HEK293 (cell line): ENCODE data around the gene CNFN.
"Not testable (repeated sequence)": the region's sequence is repeated elsewhere in the genome, so short reads cannot be mapped to it uniquely, and the experiment has no call there.

ENCODE experiments used
- CTCF ChIA-PET: fragments of 350-600 bp; formaldehyde crosslinking; extraction: SDS; loops from one replicate; lab custom pipeline; 2021; ENCODE audit warnings: antibody characterized with exemption; lab: Yijun Ruan, JAX
- POLR2A ChIA-PET: fragments of 300-600 bp; formaldehyde crosslinking; extraction: SDS; loops from one replicate; lab custom pipeline; 2020; ENCODE audit warnings: antibody characterized with exemption, inconsistent platforms; lab: Yijun Ruan, JAX
- H3K27ac ChIP-seq: fragments of 200-500 bp; sonication (Bioruptor generic); 2 replicates; pipeline ENCODE4 v1.5.1; 2014; ENCODE audit warnings: low read depth, low read length, control low read depth, inconsistent platforms; ENCODE audit errors: extremely low read depth
- H3K36me3 ChIP-seq, 2 experiments: fragments of 200-500 bp in 1 of 2; sonication (Bioruptor generic) in 1 of 2; 1 replicate in 1 of 2; 2 replicates in 1 of 2; pipeline ENCODE4 v1.5.1; 2014 to 2017; ENCODE audit warnings: inconsistent platforms in 2 of 2, low read length in 2 of 2; ENCODE audit not compliant: control insufficient read depth in 2 of 2, insufficient read depth in 1 of 2
- H3K4me1 ChIP-seq: fragments of 200-500 bp; sonication (Bioruptor generic); 2 replicates; pipeline ENCODE4 v1.5.1; 2014; ENCODE audit warnings: mild to moderate bottlenecking, low read length, inconsistent platforms; ENCODE audit not compliant: control insufficient read depth, insufficient read depth
- H3K4me3 ChIP-seq: 2 replicates; pipeline ENCODE4 v1.5.1; 2011; ENCODE audit warnings: low read depth, mild to moderate bottlenecking, control low read depth, low read length, moderate library complexity
- H3K9me3 ChIP-seq: fragments of 200-500 bp; sonication (Bioruptor generic); 2 replicates; pipeline ENCODE4 v1.5.1; 2014; ENCODE audit warnings: low read depth, low read length, inconsistent platforms; ENCODE audit not compliant: control insufficient read depth, insufficient read depth
- SP7 ChIP-seq: fragments of 450-650 bp; formaldehyde crosslinking; IDR thresholded peaks from 2 replicates; pipeline ENCODE4 v1.5.1; 2016; ENCODE audit warnings: missing biosample characterization, missing genetic modification characterization
- ZFP69B ChIP-seq: fragments of 450-650 bp; formaldehyde crosslinking; IDR thresholded peaks from 2 replicates; pipeline ENCODE4 v1.5.1; 2016; ENCODE audit warnings: missing biosample characterization, missing genetic modification characterization
- ZNF121 ChIP-seq: fragments of 450-650 bp; formaldehyde crosslinking; IDR thresholded peaks from 2 replicates; pipeline ENCODE4 v1.5.1; 2016; ENCODE audit warnings: missing biosample characterization, missing genetic modification characterization
- TF ChIP-seq, protein P1 (sequence below): fragments of 450-650 bp; formaldehyde crosslinking; IDR thresholded peaks from 2 replicates; pipeline ENCODE4 v1.5.1; 2017; ENCODE audit warnings: missing biosample characterization, missing genetic modification characterization
- TF ChIP-seq, protein P2 (sequence below): fragments of 450-650 bp; formaldehyde crosslinking; IDR thresholded peaks from 2 replicates; pipeline ENCODE4 v1.5.1; 2016; ENCODE audit warnings: missing biosample characterization, missing genetic modification characterization

The CNFN gene

DNA sequence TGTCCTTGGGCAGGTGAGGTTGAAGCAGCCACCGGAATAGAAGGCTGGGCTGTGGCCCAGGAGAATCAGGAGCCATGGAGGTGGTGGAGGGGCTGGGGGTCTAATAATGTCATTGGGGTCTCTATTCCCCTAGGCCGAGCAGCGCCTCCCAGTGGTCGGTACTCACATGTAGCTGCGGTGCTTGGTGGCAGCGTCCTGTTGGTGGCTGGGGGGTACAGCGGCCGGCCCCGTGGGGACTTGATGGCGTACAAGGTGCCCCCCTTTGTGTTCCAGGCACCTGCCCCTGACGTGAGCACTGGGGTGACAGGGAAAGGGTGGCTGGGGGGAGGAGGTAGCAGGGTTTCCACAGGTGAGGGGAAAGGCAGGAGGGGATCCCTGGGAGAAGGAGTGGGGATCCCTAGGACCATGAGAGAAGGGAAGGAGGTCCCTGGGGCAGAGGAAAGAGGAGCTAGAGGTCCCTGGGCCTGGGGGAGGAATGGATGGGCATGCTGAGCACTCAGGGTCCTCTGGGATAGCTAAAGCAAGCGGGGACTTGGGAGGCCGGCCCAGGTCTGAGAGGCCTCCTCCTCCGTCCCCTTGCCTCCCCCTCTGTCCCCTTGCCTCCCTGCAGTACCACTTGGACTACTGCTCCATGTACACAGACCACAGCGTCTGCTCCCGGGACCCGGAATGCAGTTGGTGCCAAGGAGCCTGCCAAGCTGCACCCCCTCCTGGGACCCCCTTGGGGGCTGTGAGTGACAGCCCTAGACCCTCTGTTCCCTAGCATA is 46.6 kb downstream of the CNFN start (continued):
- TF ChIP-seq, protein P1, sequence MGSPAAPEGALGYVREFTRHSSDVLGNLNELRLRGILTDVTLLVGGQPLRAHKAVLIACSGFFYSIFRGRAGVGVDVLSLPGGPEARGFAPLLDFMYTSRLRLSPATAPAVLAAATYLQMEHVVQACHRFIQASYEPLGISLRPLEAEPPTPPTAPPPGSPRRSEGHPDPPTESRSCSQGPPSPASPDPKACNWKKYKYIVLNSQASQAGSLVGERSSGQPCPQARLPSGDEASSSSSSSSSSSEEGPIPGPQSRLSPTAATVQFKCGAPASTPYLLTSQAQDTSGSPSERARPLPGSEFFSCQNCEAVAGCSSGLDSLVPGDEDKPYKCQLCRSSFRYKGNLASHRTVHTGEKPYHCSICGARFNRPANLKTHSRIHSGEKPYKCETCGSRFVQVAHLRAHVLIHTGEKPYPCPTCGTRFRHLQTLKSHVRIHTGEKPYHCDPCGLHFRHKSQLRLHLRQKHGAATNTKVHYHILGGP: no peak
- TF ChIP-seq SP7 (tag by site-specific recombination): no peak
- TF ChIP-seq, protein P2, sequence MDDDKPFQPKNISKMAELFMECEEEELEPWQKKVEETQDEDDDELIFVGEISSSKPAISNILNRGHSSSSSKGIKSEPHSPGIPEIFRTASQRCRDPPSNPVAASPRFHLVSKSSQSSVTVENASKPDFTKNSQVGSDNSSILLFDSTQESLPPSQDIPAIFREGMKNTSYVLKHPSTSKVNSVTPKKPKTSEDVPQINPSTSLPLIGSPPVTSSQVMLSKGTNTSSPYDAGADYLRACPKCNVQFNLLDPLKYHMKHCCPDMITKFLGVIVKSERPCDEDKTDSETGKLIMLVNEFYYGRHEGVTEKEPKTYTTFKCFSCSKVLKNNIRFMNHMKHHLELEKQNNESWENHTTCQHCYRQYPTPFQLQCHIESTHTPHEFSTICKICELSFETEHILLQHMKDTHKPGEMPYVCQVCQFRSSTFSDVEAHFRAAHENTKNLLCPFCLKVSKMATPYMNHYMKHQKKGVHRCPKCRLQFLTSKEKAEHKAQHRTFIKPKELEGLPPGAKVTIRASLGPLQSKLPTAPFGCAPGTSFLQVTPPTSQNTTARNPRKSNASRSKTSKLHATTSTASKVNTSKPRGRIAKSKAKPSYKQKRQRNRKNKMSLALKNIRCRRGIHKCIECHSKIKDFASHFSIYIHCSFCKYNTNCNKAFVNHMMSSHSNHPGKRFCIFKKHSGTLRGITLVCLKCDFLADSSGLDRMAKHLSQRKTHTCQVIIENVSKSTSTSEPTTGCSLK (tag by site-specific recombination): no peak
- no peak for TF ChIP-seq ZFP69B (tag by site-specific recombination)

DNA sequence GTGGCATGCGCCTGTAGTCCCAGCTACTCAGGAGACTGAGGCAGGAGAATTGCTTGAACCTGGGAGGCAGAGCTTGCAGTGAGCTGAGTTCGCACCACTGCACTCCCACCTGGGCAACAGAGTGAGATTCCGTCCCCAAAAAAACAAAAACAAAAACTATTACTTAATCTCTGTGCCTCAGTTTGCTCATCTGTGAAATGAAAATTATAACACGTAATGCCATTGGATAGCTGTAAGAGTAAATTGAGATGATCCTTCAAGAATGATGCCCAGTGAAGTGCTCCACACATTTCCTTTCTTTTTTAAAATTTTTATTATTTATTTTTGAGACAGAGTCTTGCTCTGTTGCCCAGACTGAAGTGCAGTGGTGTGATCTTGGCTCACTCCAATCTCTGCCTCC is 50.2 kb downstream of the CNFN start:
- peak; percentile 37; the same call in 1 of the 2 replicates for TF ChIP-seq ZNF121
- H3K36me3 ChIP-seq: peaks cover 64 to 68% of the 10 kb centered on the region in 2 experiments
- H3K27ac ChIP-seq, H3K9me3 ChIP-seq, H3K4me3 ChIP-seq, POLR2A ChIA-PET, H3K4me1 ChIP-seq: not testable (repeated sequence)
- CTCF ChIA-PET: interaction anchor here (0.8 to 1.3 kb wide), 3 partner anchors 9 to 93 kb away, joined by 4 read pairs; no protein-coding TSS in a partner anchor

DNA sequence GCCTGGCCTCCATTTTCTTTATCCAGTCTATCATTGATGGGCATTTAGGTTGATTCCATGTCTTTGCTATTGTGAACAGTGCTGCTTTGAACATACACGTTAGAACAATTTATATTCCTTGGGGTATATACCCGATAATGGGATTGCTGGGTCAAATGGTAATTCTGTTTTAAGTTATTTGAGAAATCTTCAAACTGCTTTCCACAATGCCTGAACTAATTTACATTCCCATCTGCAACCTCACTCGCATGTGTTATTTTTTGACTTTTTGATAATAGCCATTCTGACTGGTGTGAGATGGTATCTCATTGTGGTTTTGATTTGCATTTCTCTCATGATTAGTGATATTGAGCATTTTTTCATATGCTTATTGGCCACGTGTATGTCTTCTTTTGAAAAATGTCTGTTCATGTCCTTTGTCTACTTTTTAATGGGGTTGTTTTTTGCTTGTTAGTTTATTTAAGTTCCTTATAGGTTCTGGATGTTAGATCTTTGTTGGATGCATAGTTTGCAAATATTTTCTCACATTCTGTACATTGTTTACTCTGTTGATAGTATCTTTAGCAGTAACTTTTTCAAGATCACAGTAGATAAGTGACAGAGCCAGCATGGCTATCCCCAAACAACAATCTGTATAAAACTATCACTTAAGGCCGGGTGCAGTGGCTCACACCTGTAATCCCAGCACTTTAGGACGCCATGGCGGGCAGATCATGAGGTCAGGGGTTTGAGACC is 50.8 kb downstream of the CNFN start:
- CTCF ChIA-PET: interaction anchor here (0.8 kb wide), 1 partner anchor 93 kb away, joined by 4 read pairs; no protein-coding TSS in a partner anchor
- POLR2A ChIA-PET, H3K9me3 ChIP-seq, H3K4me1 ChIP-seq, H3K4me3 ChIP-seq, H3K27ac ChIP-seq: not testable (repeated sequence)
- peaks cover 63 to 72% of the 10 kb centered on the region in 2 experiments for H3K36me3 ChIP-seq
